Mucosa of descending colon (tissue), 3 donors: ENCODE measurements around the gene APBB2. TPM values are rescaled to one million over a fixed set of nuclear protein-coding genes. Genes with fewer than 3 reads are reported as not detected.

ENCODE experiments used
- ATAC-seq: fragments of 200-7000 bp; cut with Tn5 transposase; one replicate; pipeline ENCODE4 v1.9.1; 2020; ENCODE audit warnings: mild to moderate bottlenecking, moderate library complexity
- DNase-seq, 3 donors: peaks; one replicate each; pipeline ENCODE4 v3.0.0-alpha.2; 2020
- H3K36me3 ChIP-seq: fragments of 200-600 bp; one replicate; pipeline ENCODE4 v1.8.0; 2021; ENCODE audit warnings: low read depth, mild to moderate bottlenecking
- H3K4me1 ChIP-seq: fragments of 200-600 bp; one replicate; pipeline ENCODE4 v1.8.0; 2021; ENCODE audit warnings: low read depth, mild to moderate bottlenecking
- H3K4me3 ChIP-seq: fragments of 200-600 bp; one replicate; pipeline ENCODE4 v1.8.0; 2021; ENCODE audit warnings: mild to moderate bottlenecking
- H3K9me3 ChIP-seq: fragments of 200-600 bp; one replicate; pipeline ENCODE4 v1.8.0; 2021; ENCODE audit warnings: mild to moderate bottlenecking
- CTCF ChIP-seq: fragments of 200-600 bp; IDR thresholded peaks from one replicate; pipeline ENCODE4 v1.8.0; 2022; ENCODE audit warnings: antibody characterized with exemption, mild to moderate bottlenecking
- intact Hi-C, 2 donors: fragments of 100-400 bp; cut with DNase I in 1 of 2; cut with micrococcal nuclease in 1 of 2; formaldehyde crosslinking; loops; one replicate each; pipeline versions ENCODE4 v1.11.0 to v1.11.1; 2022; cut with DNase I, micrococcal nuclease
- total RNA-seq, 3 donors: library from RNA; stranded (reverse); fragmentation: NEBNext Ultra II Directional in 2 of 3; extraction: Animal tissue kit (Norgen Biotek cat#: 25700) in 2 of 3; gene quantifications; one replicate each; pipeline versions ENCODE4 v1.2.1 to v1.2.4, GENCODE V29; 2021 to 2023
- donor health status: DM: no; HTN: no; CAD: no; lungs with moderate emphysema.
- donor health status: DM: no; HTN: no; CAD: no.
- donor health status: DM: no; HTN: yes; CAD: no.

APBB2 gene
- total RNA-seq, 3 donors from 2014 or later: 26.3 to 68.3 (median 29.6) TPM

- Histone ChIP-seq H3K4me3 (no peak overlapping the region), H3K4me1 (no peaks in the 10 kb centered on the region), H3K36me3 (no peaks in the 10 kb centered on the region), H3K9me3 (no peaks in the 10 kb centered on the region)
- intact Hi-C loops: no loop called here
- no peak for DNase-seq
- ATAC-seq: no peak
- TF ChIP-seq CTCF: no peak
Measured at GRCh38 chr4:40828661-40829060, 385.7 kb downstream of the APBB2 start.

- intact Hi-C loops: no loop called here
- Histone ChIP-seq H3K4me1 (no peaks in the 10 kb centered on the region), H3K4me3 (no peak overlapping the region), H3K36me3 (no peaks in the 10 kb centered on the region), H3K9me3 (no peaks in the 10 kb centered on the region)
- DNase-seq: no peak
- TF ChIP-seq CTCF: no peak
- ATAC-seq: no peak
Measured at GRCh38 chr4:40827758-40828157, 386.6 kb downstream of the APBB2 start.

GRCh38 chr4:40826821-40827220, 387.5 kb downstream of the APBB2 start:
- Histone ChIP-seq H3K4me1 (no peaks in the 10 kb centered on the region), H3K9me3 (no peaks in the 10 kb centered on the region), H3K36me3 (no peaks in the 10 kb centered on the region), H3K4me3 (no peak overlapping the region)
- intact Hi-C loops: no loop called here
- ATAC-seq (no peak), DNase-seq (no peak)
- TF ChIP-seq CTCF: no peak

- Histone ChIP-seq H3K9me3 (no peaks in the 10 kb centered on the region), H3K36me3 (no peaks in the 10 kb centered on the region), H3K4me3 (no peak overlapping the region), H3K4me1 (no peaks in the 10 kb centered on the region)
- ATAC-seq (no peak), DNase-seq (no peak)
- intact Hi-C loops: no loop called here
- TF ChIP-seq CTCF: no peak
Measured at GRCh38 chr4:40825014-40825838, 389.1 kb downstream of the APBB2 start.

- H3K4me1 ChIP-seq: no peaks in the 10 kb centered on the region
- ATAC-seq (no peak), DNase-seq (no peak)
- TF ChIP-seq CTCF: no peak
- intact Hi-C loops: no loop called here
- H3K9me3 ChIP-seq: no peaks in the 10 kb centered on the region
- no peak overlapping the region for H3K4me3 ChIP-seq
- H3K36me3 ChIP-seq: no peaks in the 10 kb centered on the region
Measured at GRCh38 chr4:40822420-40823166, 391.7 kb downstream of the APBB2 start.
